Kidney (tissue), 14 donors: Measurements from ENCODE around the gene C1QTNF6. TPM values are rescaled to one million over a fixed set of nuclear protein-coding genes. Genes with fewer than 3 reads are reported as not detected.

Experiments
- DNase-seq, 5 donors: peaks; one replicate each; pipeline ENCODE4 v3.0.0-alpha.2; 2013 to 2020
- FAIRE-seq: peaks from 2 replicates; lab custom pipeline; 2012; peaks lifted over from hg19 to GRCh38; lab: Jason Lieb, UNC
- H3K27ac ChIP-seq, 2 donors: one replicate each; pipeline ENCODE4 v1.7.0; 2013; ENCODE audit warnings: low read depth in 2 of 2, low read length in 2 of 2, inconsistent platforms in 1 of 2
- H3K27me3 ChIP-seq: one replicate; pipeline ENCODE4 v1.7.1; 2013; ENCODE audit warnings: low read length, inconsistent platforms; ENCODE audit not compliant: control insufficient read depth, insufficient read depth
- H3K36me3 ChIP-seq, 3 donors: one replicate each; pipeline versions ENCODE4 v1.7.0 to v1.7.1; 2013; ENCODE audit warnings: low read length in 3 of 3, control low read depth in 1 of 3, inconsistent platforms in 1 of 3; ENCODE audit not compliant: insufficient read depth in 3 of 3, control insufficient read depth in 2 of 3
- H3K4me1 ChIP-seq, 3 donors: one replicate each; pipeline versions ENCODE4 v1.7.0 to v1.7.1; 2013; ENCODE audit warnings: low read length in 3 of 3, inconsistent platforms in 1 of 3, low read depth in 1 of 3; ENCODE audit not compliant: control insufficient read depth in 2 of 3, insufficient read depth in 2 of 3
- H3K4me3 ChIP-seq, 3 donors: one replicate each; pipeline versions ENCODE4 v1.7.0 to v1.8.1; 2013; ENCODE audit warnings: low read length in 3 of 3, control low read depth in 1 of 3, inconsistent platforms in 1 of 3
- H3K9ac ChIP-seq, 3 donors: one replicate each; pipeline versions ENCODE4 v1.7.0 to v1.7.1; 2013; ENCODE audit warnings: low read length in 3 of 3, control low read depth in 1 of 3, inconsistent platforms in 1 of 3
- H3K9me3 ChIP-seq, 3 donors: one replicate each; pipeline versions ENCODE4 v1.7.0 to v1.7.1; 2013; ENCODE audit warnings: low read length in 3 of 3, control low read depth in 1 of 3, inconsistent platforms in 1 of 3; ENCODE audit not compliant: control insufficient read depth in 2 of 3, insufficient read depth in 1 of 3
- intact Hi-C: fragments of 100-400 bp; cut with DNase I; formaldehyde crosslinking; loops from one replicate; pipeline ENCODE4 v1.11.1; 2022
- polyA plus RNA-seq: library from polyadenylated mRNA; stranded (reverse); fragments of 350-450 nt; fragmentation: Illumina TruSeq; extraction: RNeasy Lipid Tissue Mini Kit (QIAGEN cat#74804); gene quantifications from one replicate; pipeline ENCODE4 v1.2.3, GENCODE V29; 2014; ENCODE audit warnings: low read depth, low replicate concordance; ENCODE audit not compliant: insufficient read depth
- total RNA-seq: library from RNA; stranded (reverse); fragmentation: NEBNext Ultra II Directional; extraction: Animal tissue kit (Norgen Biotek cat#: 25700); gene quantifications from one replicate; pipeline ENCODE4 v1.2.1, GENCODE V29; 2021
- TF ChIP-seq, protein P1 (sequence below): IDR thresholded peaks from 3 replicates; pipeline ENCODE4 v1.5.1; 2012; ENCODE audit warnings: mild to moderate bottlenecking, moderate library complexity, borderline replicate concordance; ENCODE audit not compliant: insufficient read depth; ENCODE audit errors: extremely low read depth
- donor health status: control.
- donor health status: control.
- donor health status: control.
- donor health status: control.
- donor health status: control.
- donor health status: DM: yes; HTN: yes; CAD: no.
- donor health status: Normal renal cell carcinoma (clear cell type).

The C1QTNF6 gene
- total and polyA plus RNA-seq, 2 donors from 2014 or later, result 3.2 to 8.0 TPM

DNA sequence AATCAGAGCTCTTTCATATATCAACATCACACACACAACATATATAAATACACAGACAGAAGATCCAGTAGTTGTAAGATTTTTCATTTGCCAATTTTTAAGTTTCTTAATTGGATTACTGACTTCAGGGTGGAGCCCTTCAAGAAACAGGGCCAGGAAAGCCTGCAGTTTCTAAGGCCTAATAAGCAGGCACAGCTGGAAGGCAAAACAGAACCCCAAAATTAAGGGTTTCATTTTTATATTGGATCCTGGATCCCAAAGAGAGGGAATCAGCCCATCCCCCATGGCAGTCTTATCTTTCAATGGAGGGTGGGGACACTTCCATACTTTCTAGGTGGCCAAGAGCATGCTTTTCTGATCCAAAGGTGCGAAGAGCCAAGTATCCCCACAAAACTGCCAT, 4.7 kb upstream of the C1QTNF6 start:
- TF ChIP-seq, protein P1, sequence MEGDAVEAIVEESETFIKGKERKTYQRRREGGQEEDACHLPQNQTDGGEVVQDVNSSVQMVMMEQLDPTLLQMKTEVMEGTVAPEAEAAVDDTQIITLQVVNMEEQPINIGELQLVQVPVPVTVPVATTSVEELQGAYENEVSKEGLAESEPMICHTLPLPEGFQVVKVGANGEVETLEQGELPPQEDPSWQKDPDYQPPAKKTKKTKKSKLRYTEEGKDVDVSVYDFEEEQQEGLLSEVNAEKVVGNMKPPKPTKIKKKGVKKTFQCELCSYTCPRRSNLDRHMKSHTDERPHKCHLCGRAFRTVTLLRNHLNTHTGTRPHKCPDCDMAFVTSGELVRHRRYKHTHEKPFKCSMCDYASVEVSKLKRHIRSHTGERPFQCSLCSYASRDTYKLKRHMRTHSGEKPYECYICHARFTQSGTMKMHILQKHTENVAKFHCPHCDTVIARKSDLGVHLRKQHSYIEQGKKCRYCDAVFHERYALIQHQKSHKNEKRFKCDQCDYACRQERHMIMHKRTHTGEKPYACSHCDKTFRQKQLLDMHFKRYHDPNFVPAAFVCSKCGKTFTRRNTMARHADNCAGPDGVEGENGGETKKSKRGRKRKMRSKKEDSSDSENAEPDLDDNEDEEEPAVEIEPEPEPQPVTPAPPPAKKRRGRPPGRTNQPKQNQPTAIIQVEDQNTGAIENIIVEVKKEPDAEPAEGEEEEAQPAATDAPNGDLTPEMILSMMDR, result no peak
- H3K9me3 ChIP-seq, result no peaks in the 10 kb centered on the region
- no peaks in the 10 kb centered on the region for H3K36me3 ChIP-seq
- DNase-seq (peak in 1 of 5 donors; percentile 1), FAIRE-seq (no peak)
- H3K27me3 ChIP-seq, result no peaks in the 10 kb centered on the region
- peaks cover 14 to 46% (median 40%) of the 10 kb centered on the region in 3 donors for H3K4me1 ChIP-seq
- intact Hi-C loops, result no loop called here
- H3K27ac ChIP-seq, result no peak overlapping the region
- H3K9ac ChIP-seq, result no peak overlapping the region
- H3K4me3 ChIP-seq, result no peak overlapping the region

DNA sequence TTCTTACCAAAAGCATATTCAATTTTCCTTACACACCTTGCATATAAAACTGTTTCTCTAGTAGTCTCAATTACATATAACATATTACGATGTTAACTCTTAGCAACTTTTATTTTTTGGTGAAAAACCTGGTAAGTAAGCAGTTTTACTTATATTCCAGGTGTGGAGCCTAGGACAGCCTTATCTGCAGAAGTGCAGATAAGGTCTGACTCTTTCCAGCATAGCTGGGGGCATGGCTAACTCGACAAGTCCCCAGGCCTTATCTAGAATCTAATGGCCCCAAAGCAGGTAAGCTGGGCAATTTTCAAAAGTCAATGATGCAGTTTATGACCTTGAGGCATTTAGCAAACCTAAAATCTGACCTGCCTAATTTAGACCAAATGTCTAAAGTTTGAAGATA, 4.2 kb upstream of the C1QTNF6 start:
- intact Hi-C loops, result no loop called here
- Histone ChIP-seq H3K36me3 (no peaks in the 10 kb centered on the region), H3K4me1 (peaks cover 15 to 46% (median 40%) of the 10 kb centered on the region in 3 donors), H3K27me3 (no peaks in the 10 kb centered on the region), H3K27ac (no peak overlapping the region), H3K9me3 (no peaks in the 10 kb centered on the region), H3K9ac (no peak overlapping the region), H3K4me3 (no peak overlapping the region)
- DNase-seq, result no peak
- TF ChIP-seq, protein P1, result no peak
- FAIRE-seq, result no peak

DNA sequence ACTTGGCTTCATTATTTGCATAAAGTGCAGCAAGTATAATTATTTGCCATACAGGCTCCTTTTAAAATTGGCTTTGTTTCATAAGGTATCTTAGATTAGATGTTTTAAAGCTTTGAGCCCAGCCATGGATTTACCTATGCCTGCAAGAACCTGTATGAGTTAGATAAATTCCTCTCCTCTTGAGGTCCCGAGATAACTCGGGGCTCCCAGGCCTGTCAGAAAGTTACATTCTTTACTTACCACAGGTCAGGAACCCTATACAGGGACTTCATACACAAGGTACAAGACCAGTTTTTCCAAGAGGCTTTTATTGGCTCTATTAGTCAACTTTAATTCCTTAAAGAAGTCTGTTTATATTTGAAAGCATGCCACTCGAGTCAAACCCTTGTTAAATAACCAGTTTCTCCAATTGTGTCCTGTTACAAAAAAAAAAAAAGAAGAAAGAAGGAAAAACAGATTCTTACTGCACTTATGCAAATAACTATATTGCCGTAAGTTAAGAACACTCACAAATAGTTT, 2.3 kb upstream of the C1QTNF6 start:
- TF ChIP-seq, protein P1, result no peak
- Histone ChIP-seq H3K27me3 (no peaks in the 10 kb centered on the region), H3K36me3 (no peaks in the 10 kb centered on the region), H3K4me1 (peaks cover 18 to 40% (median 33%) of the 10 kb centered on the region in 3 donors), H3K4me3 (no peak overlapping the region), H3K9ac (no peak overlapping the region), H3K27ac (peak overlapping the region in 1 of 2 donors; percentile 97), H3K9me3 (no peaks in the 10 kb centered on the region)
- peak in 1 of 5 donors; percentile 4 for DNase-seq
- intact Hi-C loops, result no loop called here
- FAIRE-seq, result no peak

DNA sequence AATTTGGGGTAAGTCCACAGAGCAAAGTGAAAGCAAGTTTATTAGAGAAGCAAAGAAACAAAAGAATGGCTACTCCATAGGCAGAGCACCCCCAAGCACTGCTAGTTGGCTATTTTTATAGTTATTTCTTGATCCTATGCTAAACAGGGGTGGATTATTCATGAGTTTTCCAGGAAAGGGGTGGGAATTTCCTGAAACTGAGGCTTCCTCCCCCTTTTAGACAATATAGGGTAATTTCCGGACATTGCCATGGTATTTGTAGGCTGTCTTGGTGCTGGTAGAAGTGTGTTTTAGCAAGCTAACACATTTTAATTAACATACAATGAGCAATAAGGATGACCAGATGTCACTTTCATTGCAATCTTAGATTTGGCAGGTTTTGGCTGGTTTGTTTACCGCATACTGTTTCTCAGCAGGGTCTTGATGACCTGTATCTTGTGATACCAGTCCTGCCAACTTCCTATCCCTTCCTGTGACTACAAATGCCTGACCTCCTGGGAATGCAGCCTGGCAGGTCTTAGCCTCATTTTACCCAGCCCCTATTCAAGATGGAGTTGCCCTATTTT, 937 bp upstream of the C1QTNF6 start:
- no peaks in the 10 kb centered on the region for H3K27me3 ChIP-seq
- peaks cover 18 to 40% (median 33%) of the 10 kb centered on the region in 3 donors for H3K4me1 ChIP-seq
- H3K9me3 ChIP-seq, result no peaks in the 10 kb centered on the region
- no peak overlapping the region for H3K4me3 ChIP-seq
- H3K9ac ChIP-seq, result peak overlapping the region in 1 of 3 donors; percentile 31
- intact Hi-C loops, result no loop called here
- DNase-seq (peak in 4 of 5 donors; percentile 17 to 83 (median 43)), FAIRE-seq (no peak)
- TF ChIP-seq, protein P1, result no peak
- no peaks in the 10 kb centered on the region for H3K36me3 ChIP-seq
- peak overlapping the region; percentile 96 to 97 for H3K27ac ChIP-seq
